Epithelial cell of proximal tubule (primary cell): ENCODE measurements around the gene SHANK1. TPM values are rescaled to one million over a fixed set of nuclear protein-coding genes. Genes with fewer than 3 reads are reported as not detected.
"Not testable (repeated sequence)": the region's sequence is repeated elsewhere in the genome, so short reads cannot be mapped to it uniquely, and the experiment has no call there.

Experiments
- DNase-seq: peaks from one replicate; pipeline ENCODE4 v3.0.0-alpha.2; 2011; ENCODE audit warnings: low read depth
- H3K4me3 ChIP-seq: 2 replicates; pipeline ENCODE4 v1.5.1; 2011; ENCODE audit warnings: low read depth, mild to moderate bottlenecking, low read length
- CTCF ChIP-seq: conservative IDR thresholded peaks from 2 replicates; pipeline ENCODE4 v1.5.1; 2012; ENCODE audit warnings: low read depth, mild to moderate bottlenecking, low read length
- total RNA-seq: library from RNA; depleted of rRNA; stranded (reverse); fragments of >200 nt; gene quantifications from 2 replicates; pipeline ENCODE4 v1.2.3, GENCODE V29; 2015

The SHANK1 gene
- total RNA-seq, 1 donor from 2014 or later, result 0.29 TPM

- DNase-seq, result no peak
- no peak for TF ChIP-seq CTCF
- H3K4me3 ChIP-seq, result no peak overlapping the region
Observed at GRCh38 chr19:50753879-50754278, 34.3 kb upstream of the SHANK1 start.

GRCh38 chr19:50750010-50750409 is 30.4 kb upstream of the SHANK1 start:
- no peak for TF ChIP-seq CTCF

GRCh38 chr19:50749490-50749889 is 29.9 kb upstream of the SHANK1 start:
- no peak overlapping the region for H3K4me3 ChIP-seq
- TF ChIP-seq CTCF, result no peak
- DNase-seq, result no peak

More at GRCh38 chr19:50750010-50750409, 30.4 kb upstream of the SHANK1 start:
- no peak for DNase-seq
- H3K4me3 ChIP-seq, result no peak overlapping the region

GRCh38 chr19:50747141-50747540 is 27.5 kb upstream of the SHANK1 start:
- H3K4me3 ChIP-seq, DNase-seq: not testable (repeated sequence)

GRCh38 chr19:50745221-50745620 is 25.6 kb upstream of the SHANK1 start:
- TF ChIP-seq CTCF, result no peak
- no peak for DNase-seq
- no peak overlapping the region for H3K4me3 ChIP-seq

- H3K4me3 ChIP-seq, result no peak overlapping the region
- DNase-seq, result no peak
- no peak for TF ChIP-seq CTCF
Observed at GRCh38 chr19:50743537-50743936, 23.9 kb upstream of the SHANK1 start.

- no peak for TF ChIP-seq CTCF
- DNase-seq, result no peak
- H3K4me3 ChIP-seq, result no peak overlapping the region
Observed at GRCh38 chr19:50741179-50741933, 21.8 kb upstream of the SHANK1 start.
